NT2/D1 (cell line): ENCODE measurements around the gene ARHGEF38.

Source experiments
- SUZ12 ChIP-seq: IDR thresholded peaks from 2 replicates; pipeline ENCODE4 v1.6.1; 2011; ENCODE audit not compliant: insufficient read length, insufficient read depth; ENCODE audit errors: extremely low read depth
- ZNF274 ChIP-seq: IDR thresholded peaks from 2 replicates; pipeline ENCODE4 v1.6.1; 2011; ENCODE audit warnings: mild to moderate bottlenecking, low read depth, low read length

- TF ChIP-seq ZNF274, result no peak
- no peak for TF ChIP-seq SUZ12
These were observed 16.2 kb downstream of the ARHGEF38 start for GRCh38 chr4:105568584-105568983.
